NCI-H1930 (cell line): ENCODE measurements around the gene STX18.
"Not testable (repeated sequence)": the region's sequence is repeated elsewhere in the genome, so short reads cannot be mapped to it uniquely, and the experiment has no call there.

Source experiments
- DNase-seq, 2 experiments: peaks; one replicate each; lab custom pipeline; 2025; lab: John Stamatoyannopoulos, UW

STX18 gene

DNA sequence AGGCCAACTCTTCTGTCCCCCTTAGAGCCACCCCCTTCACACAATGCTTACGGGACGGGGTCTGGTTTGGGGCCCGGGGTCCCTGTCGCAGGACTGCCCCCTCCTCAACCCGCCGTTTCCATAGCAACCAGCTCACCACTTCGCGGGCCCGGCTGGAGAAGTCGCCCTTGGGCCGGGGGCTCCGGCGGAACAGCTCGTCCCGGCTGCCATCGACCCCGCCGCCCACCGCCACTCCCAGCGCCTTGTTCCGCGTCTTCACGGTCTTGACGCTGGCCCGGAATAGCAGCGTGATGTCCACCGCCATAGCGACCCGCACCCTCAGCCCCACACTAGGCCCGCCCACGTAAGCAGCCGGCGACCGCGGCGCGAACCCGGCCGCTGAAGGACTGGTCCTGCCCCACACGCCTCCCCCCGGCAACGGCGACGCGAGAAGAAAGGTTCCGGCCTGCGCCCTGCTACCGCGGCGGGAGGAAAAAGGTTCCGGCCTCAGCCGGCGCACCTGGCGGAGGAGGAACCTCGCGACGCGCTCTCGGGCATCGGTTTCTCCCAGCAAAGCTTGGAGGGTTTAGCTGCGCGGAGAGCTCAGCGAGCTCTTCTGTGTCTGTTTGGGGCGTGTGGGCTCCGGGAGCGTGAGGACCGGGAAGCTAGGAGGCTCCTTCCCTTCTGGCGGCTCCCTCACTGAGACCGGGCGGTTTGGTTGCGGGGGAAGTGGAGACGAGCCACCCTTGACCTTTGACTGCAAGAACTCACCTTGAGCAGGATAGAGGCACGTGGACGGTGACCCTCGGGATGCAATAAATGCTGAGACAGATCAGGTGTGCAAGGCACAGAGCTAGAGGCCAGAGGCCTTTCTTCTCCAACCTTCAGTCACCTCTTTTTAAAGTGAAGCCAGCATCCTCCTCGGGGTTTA lies at the start of gene STX18:
Gene STX18 (minus strand): TSS at position 388 of the 910 bp plus-strand sequence. CDS start 84 bp downstream, at position 304.
- DNase-seq = peak; percentile 74 to 82

GRCh38 chr4:4591071-4591470 lies 49.2 kb upstream of the STX18 start:
- no peak for DNase-seq

DNA sequence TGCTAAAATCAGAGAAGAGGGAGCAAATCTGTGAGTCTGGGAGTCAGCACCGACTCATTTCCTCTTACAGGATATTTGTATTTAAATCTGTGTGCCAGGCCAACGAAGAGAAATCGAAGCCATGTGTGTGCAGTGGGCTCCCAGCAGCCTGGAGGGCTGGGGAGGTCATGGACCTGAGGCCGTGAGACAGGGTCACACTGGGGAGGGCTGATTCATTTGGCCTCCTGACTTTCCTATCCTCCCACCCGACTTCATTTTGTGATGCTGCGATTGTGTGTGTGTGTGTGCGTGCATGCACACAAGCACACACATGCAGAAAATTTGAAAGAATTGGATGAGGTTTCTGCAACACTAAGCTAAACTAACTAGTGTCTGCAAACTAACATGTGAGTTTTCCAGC lies 48.7 kb upstream of the STX18 start:
- DNase-seq = no peak

- DNase-seq = no peak
Measured at GRCh38 chr4:4585012-4585670, 43.3 kb upstream of the STX18 start.

- no peak for DNase-seq
Measured at GRCh38 chr4:4583606-4584005, 41.8 kb upstream of the STX18 start.

GRCh38 chr4:4582653-4583052 lies 40.8 kb upstream of the STX18 start:
- DNase-seq = no peak

GRCh38 chr4:4580494-4580893 lies 38.6 kb upstream of the STX18 start:
- no peak for DNase-seq

DNA sequence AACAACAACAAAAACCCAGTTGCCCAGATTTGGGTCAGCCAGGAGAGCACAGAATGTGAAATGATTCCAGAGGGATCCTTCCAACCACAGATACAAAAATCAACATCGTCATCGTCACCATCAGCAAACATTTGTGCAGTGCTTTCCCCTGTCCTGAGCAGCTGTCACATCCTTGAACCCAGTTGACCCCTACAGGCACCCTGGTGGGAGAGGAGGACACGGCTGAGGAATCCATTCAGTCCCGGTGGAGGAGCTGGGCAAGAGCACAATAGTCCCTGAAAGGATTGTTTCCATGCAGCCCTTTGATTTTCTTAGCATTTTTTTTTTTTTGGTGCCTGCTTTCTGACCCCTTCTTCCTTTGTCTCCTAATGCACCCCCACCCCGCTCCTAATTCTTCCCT lies 37.1 kb upstream of the STX18 start:
- DNase-seq = no peak

GRCh38 chr4:4577359-4577875 lies 35.6 kb upstream of the STX18 start:
- DNase-seq = no peak

DNA sequence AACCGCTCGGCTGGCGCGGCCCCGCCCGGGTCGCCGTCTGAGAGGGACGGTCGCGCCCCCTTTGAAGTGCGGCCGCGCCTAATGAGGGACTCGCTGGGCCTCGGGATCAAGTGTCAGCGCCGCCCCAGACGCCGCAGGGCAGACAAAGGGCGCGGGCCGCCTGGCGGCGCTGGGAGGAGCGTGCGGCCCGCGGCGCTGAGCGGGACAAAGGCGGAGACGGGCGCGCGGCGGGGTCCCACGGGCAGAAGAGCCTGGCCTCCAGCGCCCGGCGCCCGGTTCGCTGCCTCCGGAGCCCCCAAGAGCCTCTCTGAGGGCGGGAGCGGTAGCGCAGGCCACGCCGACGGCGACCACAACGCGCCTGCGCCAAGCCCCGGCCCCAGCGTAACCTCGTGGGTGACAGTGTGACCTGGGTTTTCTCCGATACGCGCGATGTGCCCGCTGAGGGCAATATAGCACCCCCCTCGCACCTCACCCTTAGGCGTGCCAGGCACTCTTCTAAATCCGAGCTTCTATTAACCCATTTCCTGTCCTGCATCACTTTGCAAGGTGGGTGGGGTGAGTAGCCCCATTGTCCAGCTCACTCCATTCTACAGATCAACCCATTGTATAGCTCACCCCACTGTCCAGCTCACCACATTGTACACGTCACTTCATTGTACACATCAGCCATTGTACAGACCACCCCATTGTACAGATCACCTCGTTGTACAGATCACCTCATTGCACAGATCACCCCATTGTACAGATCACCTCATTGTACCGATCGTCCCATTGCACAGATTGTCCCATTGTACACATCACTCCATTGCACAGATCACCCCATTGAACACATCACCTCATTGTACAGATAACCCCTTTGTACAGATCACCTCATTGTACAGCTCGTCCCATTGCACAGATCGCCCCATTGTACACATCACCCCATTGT lies 33.7 kb upstream of the STX18 start:
- peak; percentile 58 to 71 for DNase-seq

DNA sequence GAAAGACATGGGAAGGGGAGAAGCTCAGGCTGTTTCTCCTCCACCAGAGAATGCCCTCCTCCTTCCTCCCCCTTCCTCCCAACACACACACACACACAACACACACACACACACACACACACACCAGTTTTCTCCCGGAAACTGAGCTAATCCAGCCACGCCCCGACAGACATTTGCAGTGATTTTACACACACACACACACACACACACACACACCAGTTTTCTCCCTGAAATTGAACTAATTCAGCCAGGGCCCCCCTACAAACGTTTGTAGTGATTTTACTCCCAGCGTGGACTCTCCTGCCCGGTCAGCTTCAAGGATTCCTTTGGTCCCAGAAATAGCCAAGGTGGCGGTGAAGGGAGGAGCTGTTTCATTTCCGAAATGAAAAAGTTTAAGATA lies 32.9 kb upstream of the STX18 start:
- no peak for DNase-seq

DNA sequence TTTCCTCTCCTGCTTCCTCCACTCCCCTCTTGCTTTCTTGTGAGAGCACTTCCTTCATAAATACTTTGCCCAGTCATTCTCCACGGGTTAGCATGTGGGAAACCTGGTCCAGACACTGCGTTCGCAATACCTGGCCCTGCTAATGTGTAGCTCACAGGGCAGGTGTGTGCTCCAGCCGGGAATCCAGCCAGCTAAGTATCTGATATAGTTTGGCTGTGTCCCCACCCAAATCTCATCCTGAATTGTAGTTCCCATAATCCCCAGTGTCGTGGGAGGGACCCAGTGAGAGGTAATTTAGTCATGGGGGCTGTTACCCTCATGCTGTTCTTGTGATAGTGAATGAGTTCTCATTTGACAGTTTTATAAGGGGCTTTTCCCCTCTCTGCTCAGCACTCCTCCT lies 32.2 kb upstream of the STX18 start:
- no peak for DNase-seq

DNA sequence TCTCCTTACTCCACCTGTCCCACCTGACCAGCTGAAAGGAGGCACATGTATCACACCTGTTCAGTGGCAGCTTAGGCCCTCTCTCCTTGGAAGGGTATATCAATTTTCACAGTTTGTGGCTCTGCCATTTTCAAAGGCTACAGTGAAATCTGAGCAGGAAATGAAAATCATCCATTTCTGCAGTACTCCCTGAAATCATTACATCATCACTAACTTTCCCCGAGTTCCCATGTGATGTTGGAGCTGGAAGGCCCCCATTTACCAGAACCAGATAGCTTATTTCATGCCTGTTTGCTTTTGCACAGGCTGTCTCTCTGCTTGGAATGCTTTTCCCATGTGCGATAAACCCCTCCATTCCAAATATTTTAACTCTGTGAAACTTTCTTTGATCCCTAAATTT lies 31.0 kb upstream of the STX18 start:
- no peak for DNase-seq

DNA sequence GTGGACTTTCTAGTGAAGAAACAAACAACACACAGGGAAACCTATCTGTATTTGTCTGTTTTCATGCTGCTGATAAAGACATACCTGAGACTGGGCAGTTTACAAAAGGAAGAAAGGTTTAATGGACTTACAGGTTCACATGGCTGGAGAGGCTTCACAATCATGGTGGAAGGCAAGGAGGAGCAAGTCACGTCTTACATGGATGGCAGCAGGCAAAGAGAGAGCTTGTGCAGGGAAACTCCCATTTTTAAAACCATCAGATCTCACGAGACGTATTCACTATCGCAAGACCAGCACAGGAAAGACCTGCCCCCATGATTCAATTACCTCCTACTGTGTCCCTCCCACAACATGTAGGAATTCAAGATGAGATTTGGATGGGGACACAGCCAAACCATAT lies 28.0 kb upstream of the STX18 start:
- DNase-seq = not testable (repeated sequence)

- DNase-seq = no peak
Measured at GRCh38 chr4:4568806-4569427, 27.1 kb upstream of the STX18 start.

- not testable (repeated sequence) for DNase-seq
Measured at GRCh38 chr4:4566359-4566758, 24.5 kb upstream of the STX18 start.

DNA sequence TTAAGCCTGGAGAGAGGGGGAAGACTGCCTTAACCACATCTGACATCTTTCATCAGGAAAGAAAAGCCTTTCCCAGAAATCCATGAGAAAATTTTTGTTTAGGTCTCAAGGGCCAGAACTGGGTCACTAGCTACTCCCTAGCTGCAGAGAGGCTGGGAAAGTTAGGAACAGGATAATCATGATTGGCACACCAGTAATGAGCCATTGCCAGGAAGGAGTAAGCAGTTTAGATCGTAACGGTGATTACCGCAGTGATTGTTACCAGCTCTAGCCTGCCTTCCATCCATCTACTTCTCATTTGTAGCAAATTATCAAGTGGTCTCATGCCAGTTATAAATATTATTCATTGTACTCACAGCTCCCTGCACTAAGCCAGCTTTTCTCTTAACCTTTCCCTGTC lies 22.7 kb upstream of the STX18 start:
- DNase-seq = no peak

- DNase-seq = no peak
Measured at GRCh38 chr4:4560642-4561041, 18.8 kb upstream of the STX18 start.

GRCh38 chr4:4560136-4560535 lies 18.3 kb upstream of the STX18 start:
- no peak for DNase-seq

- no peak for DNase-seq
Measured at GRCh38 chr4:4559596-4559995, 17.7 kb upstream of the STX18 start.

DNA sequence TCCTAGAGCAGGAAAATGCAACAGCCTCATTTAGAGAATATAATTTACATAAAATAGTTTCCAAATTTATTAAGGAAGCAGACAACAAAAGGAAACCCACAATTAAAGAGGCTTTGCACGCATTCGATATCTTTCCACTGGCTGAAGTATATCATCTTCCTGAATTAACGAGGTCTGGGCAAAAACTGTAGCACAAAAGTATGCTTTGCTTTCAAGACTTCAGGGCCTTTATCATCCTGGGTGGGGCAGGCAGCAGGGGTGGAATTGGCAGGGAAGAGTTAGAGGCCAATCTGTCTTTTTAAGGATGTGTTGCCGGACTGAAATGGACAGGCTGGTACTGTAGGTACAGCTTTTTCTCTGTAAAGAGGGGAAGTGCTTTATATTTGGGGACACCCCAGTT lies 17.0 kb upstream of the STX18 start:
- DNase-seq = no peak

- DNase-seq = no peak
Measured at GRCh38 chr4:4555916-4556315, 14.1 kb upstream of the STX18 start.
